Prostate gland (tissue), 2 donors: ENCODE data around the gene ANKMY1. TPM values are rescaled to one million over a fixed set of nuclear protein-coding genes. Genes with fewer than 3 reads are reported as not detected.

Experiments
- DNase-seq: peaks from one replicate; pipeline ENCODE4 v3.0.0-alpha.2; 2019; ENCODE audit warnings: low spot score
- H3K27ac ChIP-seq, 2 donors: fragments of 200-600 bp; sonication (generic); 2 replicates each; pipeline ENCODE4 v1.5.1; 2017 to 2019
- H3K27me3 ChIP-seq: fragments of 200-600 bp; sonication (generic); replicated peaks from 2 replicates; pipeline ENCODE4 v1.5.1; 2019; ENCODE audit not compliant: insufficient read depth
- H3K36me3 ChIP-seq, 2 donors: fragments of 200-600 bp; sonication (generic); 1 replicate in 1 of 2; 2 replicates in 1 of 2; pipeline versions ENCODE4 v1.5.1 to v1.8.1; 2017 to 2019
- H3K4me1 ChIP-seq: fragments of 200-600 bp; sonication (generic); replicated peaks from 2 replicates; pipeline ENCODE4 v1.5.1; 2019
- H3K4me3 ChIP-seq, 2 donors: fragments of 200-600 bp; sonication (generic); 2 replicates each; pipeline ENCODE4 v1.5.1; 2017 to 2019
- H3K9me3 ChIP-seq: fragments of 200-600 bp; sonication (generic); 2 replicates; pipeline ENCODE4 v1.5.1; 2017
- CTCF ChIP-seq, 4 experiments: fragments of 200-600 bp in 2 of 4; fragments of 450-650 bp in 2 of 4; sonication (generic) in 2 of 4; IDR thresholded peaks; 1 replicate in 3 of 4; 2 replicates in 1 of 4; pipeline ENCODE4 v1.5.1; 2016 to 2019; ENCODE audit warnings: antibody characterized with exemption in 4 of 4, mild to moderate bottlenecking in 2 of 4, moderate library complexity in 2 of 4
- POLR2A ChIP-seq: fragments of 450-650 bp; IDR thresholded peaks from one replicate; pipeline ENCODE4 v1.6.1; 2016; ENCODE audit warnings: antibody characterized with exemption, mild to moderate bottlenecking
- POLR2AphosphoS5 ChIP-seq: sonication (generic); formaldehyde crosslinking; IDR thresholded peaks from one replicate; pipeline ENCODE4 v1.6.1; 2017; ENCODE audit warnings: antibody characterized with exemption
- WGBS: methylation state at CpG from one replicate; pipeline ENCODE4 v1.1.5; 2018; 5-methylcytosine and 5-hydroxymethylcytosine counted together
- intact Hi-C: fragments of 100-400 bp; cut with DNase I; formaldehyde crosslinking; loops from one replicate; pipeline ENCODE4 v1.14.2; 2022
- total RNA-seq, 2 donors: library from RNA; depleted of rRNA; stranded (reverse); fragments of >200 nt; gene quantifications; one replicate each; pipeline ENCODE4 v1.1.0, GENCODE V29; 2016

Gene ANKMY1
- total RNA-seq, 2 donors from 2014 or later, result 22.7 to 31.4 TPM

GRCh38 chr2:240576036-240576435, 18.2 kb upstream of the ANKMY1 start:
- TF ChIP-seq POLR2AphosphoS5 (no peak), POLR2A (no peak), CTCF (IDR thresholded peaks at IDR 0.05) (no peak)
- intact Hi-C loops, result no loop called here
- WGBS, result 83% methylated on average over 5 of the region's 6 CpGs
- H3K27ac ChIP-seq, result no peak overlapping the region
- H3K27me3 ChIP-seq, result no peaks in the 10 kb centered on the region
- DNase-seq, result no peak
- H3K4me1 ChIP-seq, result no peaks in the 10 kb centered on the region
- no peaks in the 10 kb centered on the region for H3K9me3 ChIP-seq
- H3K4me3 ChIP-seq, result no peak overlapping the region
- H3K36me3 ChIP-seq, result peaks cover 11 to 23% of the 10 kb centered on the region in 2 donors

- Histone ChIP-seq H3K4me3 (no peak overlapping the region), H3K27me3 (no peaks in the 10 kb centered on the region), H3K4me1 (no peaks in the 10 kb centered on the region), H3K9me3 (no peaks in the 10 kb centered on the region), H3K27ac (no peak overlapping the region), H3K36me3 (peaks cover 11 to 23% of the 10 kb centered on the region in 2 donors)
- no peak for DNase-seq
- 85% methylated on average over 23 of the region's 23 CpGs for WGBS
- intact Hi-C loops, result no loop called here
- no peak for TF ChIP-seq CTCF (IDR thresholded peaks at IDR 0.05)
- no peak for TF ChIP-seq POLR2AphosphoS5
- TF ChIP-seq POLR2A, result no peak
Observed at GRCh38 chr2:240575101-240575965, 17.5 kb upstream of the ANKMY1 start.

- Histone ChIP-seq H3K27ac (no peak overlapping the region), H3K4me1 (peaks cover 3% of the 10 kb centered on the region), H3K4me3 (no peak overlapping the region), H3K36me3 (peaks cover 11 to 23% of the 10 kb centered on the region in 2 donors), H3K9me3 (no peaks in the 10 kb centered on the region), H3K27me3 (no peaks in the 10 kb centered on the region)
- WGBS, result 88% methylated on average over 21 of the region's 21 CpGs
- TF ChIP-seq POLR2AphosphoS5, result no peak
- no peak for TF ChIP-seq POLR2A
- TF ChIP-seq CTCF (IDR thresholded peaks at IDR 0.05), result no peak
- DNase-seq, result no peak
- intact Hi-C loops, result no loop called here
Observed at GRCh38 chr2:240574386-240575100, 16.8 kb upstream of the ANKMY1 start.

- Histone ChIP-seq H3K27me3 (no peaks in the 10 kb centered on the region), H3K36me3 (peaks cover 11 to 23% of the 10 kb centered on the region in 2 donors), H3K9me3 (no peaks in the 10 kb centered on the region), H3K27ac (no peak overlapping the region), H3K4me1 (peaks cover 6% of the 10 kb centered on the region), H3K4me3 (no peak overlapping the region)
- 87% methylated on average over 33 of the region's 37 CpGs for WGBS
- intact Hi-C loops, result no loop called here
- no peak for TF ChIP-seq POLR2A
- no peak for TF ChIP-seq POLR2AphosphoS5
- no peak for TF ChIP-seq CTCF (IDR thresholded peaks at IDR 0.05)
- DNase-seq, result no peak
Observed at GRCh38 chr2:240573516-240574385, 16.0 kb upstream of the ANKMY1 start.
